ENCODE measurements around the gene TEKTIP1.

Gene TEKTIP1

GRCh38 chr19:3538965-3539755 lies at the start of gene TEKTIP1:
Gene TEKTIP1, plus strand, starts transcription at chr19:3539174. Its CDS starts 4 bp downstream, at chr19:3539178.
- DNase-seq (ENCODE audit: low read depth): no peak

GRCh38 chr19:3491396-3492119 lies 47.4 kb upstream of the TEKTIP1 start:
- no peak for DNase-seq (ENCODE audit: low read depth)

- no peak for DNase-seq (ENCODE audit: low read depth)
These were observed 46.7 kb upstream of the TEKTIP1 start for GRCh38 chr19:3492131-3492839.

GRCh38 chr19:3492919-3493318 lies 46.1 kb upstream of the TEKTIP1 start:
- no peak for DNase-seq (ENCODE audit: low read depth)

GRCh38 chr19:3493651-3494050 lies 45.3 kb upstream of the TEKTIP1 start:
- DNase-seq (ENCODE audit: low read depth): no peak

- DNase-seq (ENCODE audit: low read depth): no peak
These were observed 44.9 kb upstream of the TEKTIP1 start for GRCh38 chr19:3494051-3494450.

GRCh38 chr19:3494559-3494958 lies 44.4 kb upstream of the TEKTIP1 start:
- DNase-seq (ENCODE audit: low read depth): no peak

- DNase-seq (ENCODE audit: low read depth): no peak
These were observed 42.3 kb upstream of the TEKTIP1 start for GRCh38 chr19:3496392-3497273.

GRCh38 chr19:3497757-3498520 lies 41.0 kb upstream of the TEKTIP1 start:
- DNase-seq (ENCODE audit: low read depth): no peak

- DNase-seq (ENCODE audit: low read depth): no peak
These were observed 39.1 kb upstream of the TEKTIP1 start for GRCh38 chr19:3499738-3500428.

GRCh38 chr19:3500429-3501101 lies 38.4 kb upstream of the TEKTIP1 start, which contains the start of gene DOHH:
Gene DOHH, minus strand, starts transcription at chr19:3500674. Its CDS starts 3,860 bp downstream, at chr19:3496814.
- peak; percentile 92 for DNase-seq (ENCODE audit: low read depth)

- no peak for DNase-seq (ENCODE audit: low read depth)
These were observed 37.2 kb upstream of the TEKTIP1 start for GRCh38 chr19:3501780-3502179.

GRCh38 chr19:3503036-3503572 lies 35.9 kb upstream of the TEKTIP1 start:
- DNase-seq (ENCODE audit: low read depth): no peak

- no peak for DNase-seq (ENCODE audit: low read depth)
These were observed 34.2 kb upstream of the TEKTIP1 start for GRCh38 chr19:3504735-3505134.

GRCh38 chr19:3505598-3506383 lies 33.2 kb upstream of the TEKTIP1 start, which contains the start of gene FZR1:
Gene FZR1, plus strand, starts transcription at chr19:3506311. Its CDS starts 16,679 bp downstream, at chr19:3522990.
- peak; percentile 98 for DNase-seq (ENCODE audit: low read depth)

- no peak for DNase-seq (ENCODE audit: low read depth)
These were observed 32.3 kb upstream of the TEKTIP1 start for GRCh38 chr19:3506384-3507340.

Measured in GM04504 (cell line).